ENCODE data around the gene WFDC2.
"Not testable (repeated sequence)": the region's sequence is repeated elsewhere in the genome, so short reads cannot be mapped to it uniquely, and the experiment has no call there.

Gene WFDC2

DNA sequence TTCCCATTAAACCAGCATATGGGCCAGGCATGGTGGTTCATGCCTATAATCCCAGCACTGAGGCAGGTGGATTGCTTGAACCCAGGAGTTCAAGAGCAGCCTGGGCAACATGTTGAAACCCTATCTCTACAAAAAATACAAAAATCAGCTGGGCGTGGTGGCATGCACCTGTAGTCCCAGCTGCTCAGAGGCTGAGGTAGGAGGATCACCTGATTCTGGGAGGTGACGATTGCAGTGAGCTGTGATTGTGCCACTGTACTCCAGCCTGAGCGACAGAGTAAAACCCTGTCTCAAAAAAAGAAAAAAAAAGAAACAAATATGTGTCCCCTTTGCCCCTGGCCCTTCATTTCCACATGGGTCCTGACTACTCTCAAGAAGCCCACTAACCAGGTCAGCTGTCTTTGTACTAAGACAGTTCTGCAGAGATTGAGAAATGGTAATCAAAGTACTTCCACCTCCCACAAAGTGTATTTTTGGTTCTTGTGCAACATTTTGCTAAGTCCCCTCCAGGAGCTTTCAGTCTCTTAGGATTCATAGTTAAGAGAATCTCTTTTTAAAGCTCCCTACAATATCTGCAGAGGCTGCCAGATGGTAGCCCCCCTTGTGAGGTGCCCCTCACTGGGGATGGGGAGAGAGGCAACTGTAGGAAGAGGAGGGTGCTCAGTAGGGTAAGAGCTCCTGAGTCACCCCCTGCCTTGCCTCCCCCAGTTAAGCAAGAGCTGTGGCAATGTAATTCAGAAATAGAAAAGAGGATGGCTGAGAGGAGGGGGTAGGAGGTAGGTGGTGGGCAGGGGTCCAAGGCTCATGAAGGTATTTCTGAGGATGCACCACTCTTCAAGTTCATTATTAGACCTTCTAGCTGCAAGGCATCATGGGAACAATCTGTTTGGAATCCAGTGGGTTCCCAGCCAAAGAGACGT, 16.5 kb upstream of the WFDC2 start:
- no peak for DNase-seq

DNA sequence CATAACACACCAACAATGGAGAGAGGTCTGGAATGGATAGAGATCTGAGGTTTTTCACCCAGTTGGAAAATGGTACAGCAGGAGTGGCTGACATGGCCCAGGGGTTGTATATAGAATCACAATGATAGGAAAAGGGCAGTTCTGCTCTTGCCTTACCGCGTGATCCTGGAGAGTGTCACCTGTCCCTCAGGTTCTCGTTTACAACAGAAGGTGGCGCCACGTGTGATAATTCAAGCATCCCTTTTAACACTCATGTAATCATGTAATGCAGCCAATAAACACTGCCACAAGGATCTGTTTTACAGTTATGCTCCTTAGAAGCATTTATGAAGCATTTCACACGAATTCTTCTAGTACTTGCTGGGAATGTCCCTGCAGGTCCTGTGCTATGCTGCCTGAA, 12.9 kb upstream of the WFDC2 start:
- peak; percentile 4 for DNase-seq

DNA sequence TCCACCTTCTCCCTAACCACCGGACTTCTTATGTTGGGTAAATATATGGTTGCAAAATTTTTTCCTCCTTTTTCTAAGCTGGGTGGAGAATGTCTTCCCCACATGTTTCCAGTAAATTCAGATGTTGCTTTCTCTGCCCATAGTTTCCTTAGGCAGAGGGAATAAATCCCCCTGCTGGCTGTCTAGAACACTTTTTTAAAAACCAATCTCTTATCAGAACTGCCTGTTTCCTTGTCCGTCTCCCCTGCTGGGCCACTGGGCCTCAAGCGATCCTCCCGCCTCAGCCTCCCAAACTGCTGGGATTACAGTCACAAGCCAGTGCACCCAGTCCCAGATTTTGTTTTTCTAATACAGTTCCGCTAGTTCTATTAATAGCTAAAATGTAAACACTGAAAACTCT, 9.9 kb upstream of the WFDC2 start:
- DNase-seq, result no peak

DNA sequence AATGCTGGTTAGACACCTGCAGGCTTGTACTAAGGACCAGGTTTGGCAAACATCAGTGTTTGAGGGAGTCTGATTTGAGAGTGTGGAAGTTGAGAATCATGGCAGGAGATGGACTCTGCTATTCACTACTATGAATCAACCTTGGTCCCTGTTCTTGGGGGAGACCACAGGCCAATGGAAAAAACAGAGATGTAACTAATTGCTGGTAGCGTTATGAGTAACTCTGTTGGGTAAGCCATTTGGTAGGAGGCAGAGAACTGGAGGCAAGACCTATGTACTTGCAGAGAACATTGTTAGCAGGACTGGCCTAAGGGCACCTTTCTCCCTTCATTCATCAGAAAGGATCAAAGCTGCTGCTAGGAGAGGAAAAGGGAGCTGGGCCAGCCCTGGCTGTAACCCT, 8.3 kb upstream of the WFDC2 start:
- no peak for DNase-seq

DNA sequence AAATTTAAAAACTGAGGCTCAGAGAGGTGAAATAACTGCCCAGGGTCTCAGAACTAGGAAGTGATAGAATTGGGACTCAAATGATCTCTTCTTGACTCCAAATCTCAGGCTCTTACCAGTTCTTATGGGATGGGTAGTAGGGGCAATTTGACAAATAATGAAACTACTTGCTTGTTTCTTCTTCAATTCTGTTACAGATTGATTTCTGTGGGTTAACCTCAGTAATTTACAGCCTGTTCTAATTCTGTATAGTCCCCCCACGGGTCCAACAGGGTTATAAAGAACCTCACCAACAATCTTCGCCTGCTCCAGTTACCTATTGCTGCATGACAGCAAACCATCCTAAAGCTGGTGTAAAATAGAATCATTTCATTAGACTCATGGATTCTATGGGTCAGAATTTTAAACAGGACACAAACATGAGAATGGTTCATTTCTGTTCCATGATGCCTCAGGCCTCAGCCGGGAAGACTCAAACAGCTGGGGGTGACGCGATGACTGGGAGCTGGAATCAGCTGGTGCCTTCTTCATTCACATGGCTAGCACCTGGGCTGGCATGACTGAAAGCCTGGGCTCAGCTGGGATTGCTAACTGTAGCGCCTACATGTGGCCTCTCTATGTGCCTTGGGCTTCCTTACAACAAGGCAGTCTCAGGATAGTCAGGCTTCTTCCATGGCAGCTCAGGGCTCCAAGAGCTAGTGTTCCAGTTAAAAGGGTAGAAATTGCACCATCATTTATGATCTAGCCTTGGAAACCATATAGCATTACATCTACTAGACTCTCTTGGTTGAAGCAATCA, 6.6 kb upstream of the WFDC2 start:
- DNase-seq, result no peak

DNA sequence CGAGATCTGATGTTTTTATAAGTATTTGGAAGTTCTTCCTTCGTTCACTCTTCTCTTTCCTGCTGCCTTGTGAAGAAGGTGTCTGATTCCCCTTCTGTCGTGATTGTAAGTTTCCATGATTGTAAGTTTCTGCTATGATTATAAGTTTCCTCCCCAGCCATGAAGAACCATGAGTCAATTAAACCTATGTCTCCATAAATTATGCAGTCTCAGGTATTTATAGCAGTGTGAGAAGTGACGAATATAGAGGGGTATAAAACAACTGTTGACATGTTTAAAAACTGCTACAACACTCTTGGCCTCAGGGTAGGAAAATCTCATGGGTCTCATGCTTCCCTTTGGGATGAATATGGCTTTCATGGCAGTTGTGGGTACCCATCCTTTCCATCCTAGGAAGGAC, 5.8 kb upstream of the WFDC2 start:
- DNase-seq, result no peak

DNA sequence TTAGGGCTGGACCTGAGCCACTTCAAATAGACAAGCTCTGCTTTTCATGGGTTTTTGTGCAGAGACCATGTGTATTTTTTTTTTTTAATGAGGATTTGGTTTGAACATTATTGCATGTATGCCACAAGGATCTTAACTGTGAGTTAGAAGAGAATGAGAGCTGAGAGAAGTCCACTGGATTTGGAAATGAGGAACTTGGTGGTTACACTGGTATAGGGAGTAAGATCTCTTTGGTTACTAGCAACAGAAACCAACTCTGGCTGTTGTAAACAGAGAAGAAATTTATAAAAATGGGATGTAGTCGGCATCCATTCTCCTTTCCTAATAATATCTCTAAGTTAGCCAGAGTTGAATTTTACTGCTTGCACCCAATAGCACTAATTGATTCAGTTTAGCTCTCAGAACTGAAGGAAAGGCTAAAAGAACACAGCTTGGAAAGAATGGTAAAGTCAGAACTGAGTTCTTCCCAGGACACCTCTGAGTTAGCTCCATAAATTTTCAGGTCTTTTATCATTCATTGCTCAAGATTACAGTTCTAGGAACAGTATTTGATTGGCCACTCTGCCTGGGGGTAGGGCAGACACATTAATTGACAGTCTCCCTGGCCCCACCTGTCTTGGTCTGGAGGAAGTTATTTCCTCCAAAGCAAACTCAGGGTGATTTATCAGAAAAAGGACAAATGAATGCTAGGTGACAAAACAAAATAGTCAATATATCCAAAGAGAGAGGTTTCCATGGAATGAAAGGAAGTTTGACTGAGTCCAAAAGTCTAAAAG, 3.9 kb upstream of the WFDC2 start:
- no peak for DNase-seq

DNA sequence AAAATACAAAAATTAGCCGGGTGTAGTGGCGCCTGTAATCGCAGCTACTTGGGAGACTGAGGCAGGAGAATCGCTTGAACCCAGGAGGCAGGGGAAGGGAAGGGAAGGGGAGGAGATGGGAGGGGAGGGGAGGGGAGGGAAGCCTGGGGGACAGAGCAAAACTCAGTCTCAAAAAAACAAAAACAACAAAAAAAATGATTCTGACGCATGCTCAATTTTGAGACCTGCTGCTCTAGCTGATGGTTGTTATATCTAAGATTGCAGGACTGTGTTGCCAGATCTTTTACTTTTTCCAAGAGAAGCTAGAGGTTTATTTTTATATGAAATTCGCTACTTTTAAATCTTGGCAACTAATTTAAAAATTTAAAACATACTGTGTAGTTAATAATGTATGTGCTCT, 2.4 kb upstream of the WFDC2 start:
- DNase-seq, result no peak

DNA sequence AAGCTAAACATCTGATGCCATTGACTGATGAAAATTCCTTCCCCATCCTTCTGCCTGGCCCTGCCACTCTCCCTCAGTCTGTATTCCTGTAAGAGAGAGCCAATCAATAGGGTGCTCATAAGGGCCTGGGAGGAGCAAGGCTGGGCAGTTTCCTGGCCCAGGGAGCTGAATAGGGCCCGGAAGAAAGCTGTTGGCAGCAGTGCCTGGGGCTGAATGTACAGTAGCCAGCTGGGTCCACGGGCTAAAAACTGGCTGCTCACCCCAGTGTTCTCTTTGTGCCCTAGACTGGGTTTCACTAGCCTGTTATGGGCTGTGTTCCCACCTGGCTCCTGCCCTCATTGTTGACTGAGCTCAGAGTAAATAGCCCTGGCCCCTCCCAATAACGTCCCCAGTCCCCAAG, 1.7 kb upstream of the WFDC2 start:
- DNase-seq, result no peak

DNA sequence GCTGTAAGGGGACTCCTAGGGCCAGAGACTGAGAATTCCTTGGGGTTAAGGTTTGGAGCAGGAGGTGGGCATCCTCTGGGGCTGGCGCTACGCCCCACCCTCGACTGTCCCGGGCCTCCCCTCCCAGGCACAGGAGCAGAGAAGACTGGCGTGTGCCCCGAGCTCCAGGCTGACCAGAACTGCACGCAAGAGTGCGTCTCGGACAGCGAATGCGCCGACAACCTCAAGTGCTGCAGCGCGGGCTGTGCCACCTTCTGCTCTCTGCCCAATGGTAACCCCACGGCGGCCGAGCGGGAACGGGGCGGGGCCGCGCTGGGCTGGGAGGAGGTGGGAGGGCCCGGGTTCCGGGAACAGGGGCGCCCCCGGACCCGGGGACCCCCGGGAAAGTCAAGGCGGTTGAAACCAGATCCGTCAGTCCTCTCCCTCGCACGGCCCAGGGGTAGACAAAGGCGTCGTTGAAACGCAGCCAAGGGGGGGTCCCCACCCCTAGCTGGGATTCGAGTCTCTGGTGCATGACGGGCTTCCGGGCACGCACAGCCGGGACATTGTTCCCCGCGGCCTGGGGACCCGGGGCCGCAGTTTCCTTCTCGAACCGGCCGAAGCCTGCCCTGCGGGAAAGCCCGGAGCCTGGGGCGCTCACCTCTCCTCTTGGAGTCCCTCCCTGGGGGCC, 844 bp downstream of the WFDC2 start:
- DNase-seq, result no peak

DNA sequence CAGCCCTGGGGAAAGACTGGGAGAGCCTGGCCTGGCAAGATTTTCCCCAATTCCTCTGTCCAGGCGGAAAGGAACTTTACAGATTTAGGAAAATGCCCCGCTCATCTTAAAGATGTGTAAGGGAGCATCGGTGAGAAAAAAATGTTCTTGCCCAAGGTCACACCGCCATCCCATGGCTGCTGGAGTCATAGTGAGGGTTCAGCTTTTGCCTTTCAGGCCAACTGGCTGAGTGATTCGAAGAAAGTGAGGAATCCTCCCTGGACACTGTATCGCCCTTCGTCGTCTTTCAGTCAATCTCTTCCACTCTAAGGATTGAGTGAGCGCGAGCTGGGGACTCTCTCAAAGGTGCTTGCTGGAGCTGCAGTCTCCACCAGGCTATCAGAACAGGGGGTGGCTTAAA, 1.4 kb downstream of the WFDC2 start:
- DNase-seq, result peak; percentile 6

DNA sequence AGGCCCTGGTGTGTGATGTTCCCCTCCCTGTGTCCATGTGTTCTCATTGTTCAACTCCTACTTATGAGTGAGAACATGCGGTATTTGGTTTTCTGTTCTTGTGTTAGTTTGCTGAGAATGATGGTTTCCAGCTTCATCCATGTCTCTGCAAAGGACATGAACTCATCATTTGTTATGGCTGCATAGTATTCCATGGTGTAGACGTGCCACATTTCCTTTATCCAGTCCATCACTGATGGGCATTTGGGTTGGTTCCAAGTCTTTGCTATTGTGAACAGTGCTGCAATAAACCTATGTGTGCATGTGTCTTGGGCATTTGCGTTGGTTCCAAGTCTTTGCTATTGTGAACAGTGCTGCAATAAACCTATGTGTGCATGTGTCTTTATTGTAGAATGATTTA, 2.7 kb downstream of the WFDC2 start:
- DNase-seq, result not testable (repeated sequence)

DNA sequence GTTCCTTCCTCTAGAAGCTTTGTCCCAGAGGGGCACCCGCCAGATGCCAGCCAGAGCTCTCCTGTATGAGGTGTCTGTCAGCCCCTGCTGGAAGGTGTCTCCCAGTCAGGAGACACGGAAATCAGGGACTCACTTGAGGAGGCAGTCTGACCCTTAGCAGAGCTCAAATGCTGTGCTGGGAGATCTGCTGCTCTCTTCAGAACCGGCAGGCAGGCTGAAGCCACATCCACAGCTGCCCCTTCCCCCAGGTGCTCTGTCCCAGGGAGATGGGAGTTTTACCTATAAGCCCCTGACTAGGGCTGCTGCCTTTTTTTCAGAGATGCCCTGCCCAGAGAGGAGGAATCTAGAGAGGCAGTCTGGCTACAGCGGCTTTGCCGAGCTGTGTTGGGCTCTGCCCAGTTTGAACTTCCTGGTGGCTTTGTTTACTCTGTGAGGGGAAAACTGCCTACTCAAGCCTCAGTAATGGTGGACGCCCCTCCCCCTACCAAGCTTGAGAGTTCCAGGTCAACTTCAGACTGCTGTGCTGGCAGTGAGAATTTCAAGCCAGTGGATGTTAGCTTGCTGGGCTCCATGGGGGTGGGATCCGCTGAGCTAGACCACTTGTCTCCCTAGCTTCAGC, 8.1 kb downstream of the WFDC2 start:
- DNase-seq, result not testable (repeated sequence)

DNA sequence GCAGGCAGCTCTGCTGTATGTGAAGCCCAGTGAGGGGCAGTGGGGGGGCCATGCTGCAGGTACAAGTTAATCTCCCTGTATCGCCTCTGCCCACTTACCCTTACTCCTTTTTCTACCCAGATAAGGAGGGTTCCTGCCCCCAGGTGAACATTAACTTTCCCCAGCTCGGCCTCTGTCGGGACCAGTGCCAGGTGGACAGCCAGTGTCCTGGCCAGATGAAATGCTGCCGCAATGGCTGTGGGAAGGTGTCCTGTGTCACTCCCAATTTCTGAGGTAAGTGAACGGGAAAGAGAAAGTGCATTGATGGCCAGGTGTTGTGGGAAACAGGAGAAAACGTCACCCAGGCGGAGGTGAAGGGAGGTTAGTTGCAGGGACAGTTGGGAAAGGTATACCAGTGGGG, 10.3 kb downstream of the WFDC2 start:
- DNase-seq, result no peak

DNA sequence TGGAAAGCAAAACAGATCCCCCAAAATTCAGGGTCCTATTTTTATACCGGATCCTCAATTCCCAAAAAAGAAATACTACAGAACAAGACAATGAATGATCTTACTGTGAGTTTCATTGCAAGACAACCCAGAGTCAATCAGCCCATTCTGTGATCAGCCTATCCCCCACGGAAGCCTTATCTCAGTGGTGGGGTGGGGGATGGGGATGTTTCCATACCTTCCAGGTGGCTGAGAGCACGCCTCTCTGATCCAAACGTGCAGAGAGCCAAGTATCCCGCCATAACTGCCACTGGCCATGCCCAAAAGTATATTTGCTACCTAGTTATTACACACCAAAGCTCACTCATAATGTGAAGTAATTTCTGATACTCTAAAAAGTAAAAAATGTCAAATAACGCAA, 15.1 kb downstream of the WFDC2 start:
- no peak for DNase-seq

DNA sequence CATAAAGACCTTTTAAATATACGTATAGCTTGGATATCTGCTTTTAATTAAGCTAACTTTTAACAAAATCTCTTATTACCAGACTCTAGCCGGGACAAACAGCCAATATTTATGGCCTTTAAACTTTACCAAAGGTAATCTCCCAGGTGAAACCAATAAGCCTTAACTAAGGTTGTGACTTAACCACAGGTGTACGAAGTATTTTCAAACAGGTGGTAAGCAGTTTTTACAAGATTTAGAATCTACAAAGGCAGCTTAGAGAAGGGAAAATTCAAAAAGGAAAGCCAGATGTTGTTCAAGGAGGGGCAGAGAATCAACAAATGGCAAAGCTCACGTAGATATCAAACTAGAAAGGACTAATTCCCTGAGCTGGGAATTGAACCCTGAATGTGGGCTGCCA, 15.8 kb downstream of the WFDC2 start:
- no peak for DNase-seq

DNA sequence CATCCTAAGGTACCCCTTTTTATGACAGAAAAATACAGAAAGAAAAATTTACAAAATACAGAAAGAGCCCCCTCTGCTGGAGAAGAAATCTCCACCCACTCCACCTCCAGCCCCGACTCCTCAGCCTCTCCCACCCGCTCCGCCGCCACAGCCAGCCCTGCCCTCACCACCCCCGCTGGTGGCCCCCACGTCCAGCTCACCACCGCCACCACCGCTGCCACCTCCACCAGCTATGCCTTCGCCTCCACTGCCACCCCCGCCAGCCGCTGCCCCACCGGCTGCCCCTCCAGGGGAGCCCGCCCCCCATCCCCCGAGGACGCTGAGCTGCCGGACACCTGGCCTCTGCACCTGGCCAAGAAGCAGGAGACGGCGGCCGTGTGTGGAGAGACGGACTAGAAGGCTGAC, 17.7 kb downstream of the WFDC2 start:
- no peak for DNase-seq

DNA sequence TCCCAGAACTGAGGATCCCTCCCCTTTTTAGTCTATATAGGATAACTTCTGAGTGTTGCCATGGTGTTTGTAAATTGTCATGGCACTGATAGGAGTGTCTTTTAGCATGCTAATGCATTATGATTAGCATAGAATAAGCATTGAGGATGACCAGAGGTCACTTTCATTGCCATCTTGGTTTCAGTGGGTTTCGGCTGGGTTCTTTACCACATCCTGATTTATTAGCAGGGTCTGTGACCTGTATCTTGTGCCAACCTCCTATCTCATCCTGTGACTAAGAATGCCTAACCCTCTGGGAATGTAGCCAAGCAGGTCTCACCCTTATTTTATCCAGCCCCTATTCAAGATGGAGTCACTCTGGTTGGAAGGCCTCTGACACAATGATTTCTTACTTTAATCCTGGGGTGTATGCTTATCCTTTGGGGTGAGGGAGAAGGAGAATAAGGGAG, 19.6 kb downstream of the WFDC2 start:
- no peak for DNase-seq

DNA sequence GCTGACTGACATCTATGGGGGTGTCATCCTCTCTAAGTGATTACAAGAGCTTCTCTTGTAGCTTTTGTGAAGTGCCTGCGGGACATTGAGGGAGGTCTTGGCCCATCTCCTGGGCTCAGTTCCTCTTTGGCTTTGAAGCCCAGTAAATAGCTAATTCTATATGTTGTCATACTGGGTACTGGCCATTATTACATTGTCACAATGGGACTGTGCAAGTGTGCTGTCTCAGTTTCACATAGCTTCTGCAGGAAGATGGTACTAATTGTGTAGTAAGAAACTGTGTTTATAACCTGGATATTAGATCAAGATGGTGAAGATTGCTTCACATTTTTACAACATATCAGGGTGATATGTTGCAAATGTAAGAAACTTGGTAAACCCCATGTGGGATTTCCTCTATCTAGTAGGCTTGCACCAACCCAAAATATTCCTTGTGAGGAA, 26.0 kb downstream of the WFDC2 start:
- DNase-seq, result no peak

DNA sequence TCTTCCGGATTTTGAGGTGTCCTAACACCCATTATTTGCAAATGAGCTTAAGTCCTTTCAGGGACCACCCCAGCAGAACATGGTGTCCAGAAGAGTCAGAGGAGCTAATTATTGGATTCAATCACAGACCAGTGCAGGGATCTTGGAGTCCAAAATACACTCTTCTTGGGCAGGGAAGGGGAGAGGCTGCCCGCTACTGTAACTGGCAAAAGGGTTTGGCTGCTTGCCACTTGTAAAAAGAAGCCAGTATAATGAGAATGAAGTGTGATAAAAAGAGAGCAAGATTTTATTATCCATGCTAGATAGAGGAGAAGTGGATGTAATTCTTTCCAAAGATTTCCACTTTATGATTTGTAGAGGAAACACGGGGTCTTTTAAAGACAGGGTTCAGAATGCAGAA, 26.6 kb downstream of the WFDC2 start:
- no peak for DNase-seq

DNA sequence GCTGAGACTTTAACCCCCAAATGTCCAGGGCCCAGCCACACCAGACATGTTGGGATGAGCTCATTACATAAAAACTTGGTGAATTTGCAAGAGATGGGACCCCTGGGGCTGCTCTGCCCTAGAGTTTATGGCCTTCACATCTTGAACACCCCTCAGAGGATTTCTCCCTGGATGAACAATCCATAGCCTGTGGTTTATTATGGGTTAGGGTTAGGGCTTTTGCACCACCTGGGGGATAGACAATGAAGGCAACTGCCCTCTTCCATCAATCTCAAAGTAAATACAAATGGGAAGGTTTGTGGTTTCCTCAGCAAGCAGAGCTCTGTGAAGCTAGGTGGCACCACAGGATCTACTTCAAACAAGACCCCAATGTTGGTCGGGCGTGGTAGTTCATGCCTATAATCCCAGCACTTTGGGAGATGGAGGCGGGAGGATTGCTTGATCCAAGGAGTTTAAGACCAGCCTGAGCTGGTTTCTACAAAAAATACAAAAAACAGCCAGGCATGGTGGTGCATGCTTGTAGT, 28.5 kb downstream of the WFDC2 start:
- DNase-seq, result no peak

DNA sequence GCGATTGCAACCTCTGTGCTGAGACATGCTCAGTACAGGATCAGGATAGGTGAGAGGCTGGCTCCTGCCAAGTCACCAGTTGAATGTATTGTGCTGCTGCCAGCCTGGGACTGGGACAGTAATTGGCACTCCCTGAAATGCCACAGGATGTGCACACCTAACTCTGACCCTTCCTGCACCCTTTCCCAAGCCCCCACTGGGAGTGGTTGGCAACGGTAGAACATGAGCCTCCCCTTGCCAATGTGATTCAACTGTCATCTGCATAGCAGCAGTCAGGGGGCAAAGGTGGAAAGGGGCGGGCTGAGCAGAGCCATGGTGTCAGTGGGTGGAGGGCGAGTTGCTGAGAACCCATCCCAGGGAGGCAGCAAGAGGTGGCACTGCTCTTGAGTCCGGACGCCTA, 30.5 kb downstream of the WFDC2 start:
- no peak for DNase-seq
